ENCODE data around the gene CKS1B. TPM values are rescaled to one million over a fixed set of nuclear protein-coding genes. Genes with fewer than 3 reads are reported as not detected.

The CKS1B gene
- total RNA-seq, 1 experiment from 2014 or later, result 258 TPM

- TF ChIP-seq ZNF532 (CRISPR knock-in tag; IDR thresholded peaks at IDR 0.05; ENCODE audit: borderline replicate concordance), result peak; percentile 85; the same call in 1 of the 2 replicates
- peak; percentile 81; the same call in 1 of the 2 replicates for TF ChIP-seq MLX (CRISPR knock-in tag; IDR thresholded peaks at IDR 0.05)
- no peak for TF ChIP-seq ZNF281 (CRISPR knock-in tag; IDR thresholded peaks at IDR 0.05)
- TF ChIP-seq JUN (CRISPR knock-in tag; IDR thresholded peaks at IDR 0.05), result 0 out of 2 replicates have a peak, but pooled peaks have one; percentile 62
Observed at GRCh38 chr1:154961207-154962155, 13.0 kb upstream of the CKS1B start, which contains the start of gene PYGO2 (continued).

- CTCF ChIA-PET, result interaction anchor here (0.9 to 4.1 kb wide), 11 partner anchors 10 to 211 kb away, joined by 4 to 33 read pairs (median 7); partner anchors contain the start of genes FLAD1, KRTCAP2, LENEP and PMVK
- TF ChIP-seq ZBTB21 (CRISPR knock-in tag; IDR thresholded peaks at IDR 0.05; ENCODE audit: borderline replicate concordance) (no peak; the same call in 1 of the 2 replicates), AFF4 (CRISPR knock-in tag; IDR thresholded peaks at IDR 0.05; ENCODE audit: borderline replicate concordance) (no peak), NR1H2 (CRISPR knock-in tag; IDR thresholded peaks at IDR 0.05) (no peak), E2F5 (CRISPR knock-in tag; IDR thresholded peaks at IDR 0.05) (peak; percentile 40; the same call in 1 of the 2 replicates), NFYB (CRISPR knock-in tag; conservative IDR thresholded peaks at IDR 0.05; ENCODE audit: low read depth) (no peak), KAT7 (CRISPR knock-in tag; IDR thresholded peaks at IDR 0.05; ENCODE audit: borderline replicate concordance) (no peak), ATF3 (CRISPR knock-in tag; conservative IDR thresholded peaks at IDR 0.05) (no peak), HMGXB4 (CRISPR knock-in tag; IDR thresholded peaks at IDR 0.05) (0 out of 2 replicates have a peak, but pooled peaks have one; percentile 11)
- Mint-ChIP-seq H3K4me3 (peak overlapping the region; percentile 81), H3K27ac (peak overlapping the region; percentile 91), H3K36me3 (peaks cover 50% of the 10 kb centered on the region), H3K4me1 (peaks cover 26% of the 10 kb centered on the region), H3K9me3 (no peaks in the 10 kb centered on the region), H3K27me3 (ENCODE audit: low read depth) (no peaks in the 10 kb centered on the region)
- ATAC-seq, result peak; percentile 20
- POLR2A ChIA-PET, result interaction anchor here (1.0 to 3.2 kb wide), 6 partner anchors 8 to 37 kb away, joined by 6 to 26 read pairs (median 9); partner anchors contain the start of genes FLAD1 and SHC1
- no peak for DNase-seq (ENCODE audit: low spot score)
Observed at GRCh38 chr1:154962156-154962749, 12.2 kb upstream of the CKS1B start.
